Caco-2 (cell line): Measurements from ENCODE around the gene RBKS. TPM values are rescaled to one million over a fixed set of nuclear protein-coding genes. Genes with fewer than 3 reads are reported as not detected.

Experiments
- BruUV-seq: library from RNA; stranded (reverse); fragments of 400-500 nt; replicated peaks from 2 replicates; lab custom pipeline; 2021; lab: Mats Ljungman, UMichigan
- CTCF ChIA-PET: fragments of 300-600 bp; sonication (Branson Sonifier 250); formaldehyde crosslinking; loops from one replicate; lab custom pipeline; 2022; ENCODE audit warnings: antibody characterized with exemption; lab: Charles Lee
- POLR2A ChIA-PET: fragments of 300-600 bp; sonication (Branson Sonifier 250); formaldehyde crosslinking; loops from one replicate; lab custom pipeline; 2022; ENCODE audit warnings: antibody characterized with exemption; lab: Charles Lee
- DNase-seq, 2 experiments: peaks; one replicate each; pipeline versions ENCODE4 v3.0.0 to v3.0.0-alpha.2; 2020 to 2022
- H3K27me3 ChIP-seq: replicated peaks from 2 replicates; pipeline ENCODE4 v1.6.0; 2011; ENCODE audit warnings: low read length; ENCODE audit not compliant: control insufficient read depth, insufficient read depth
- H3K36me3 ChIP-seq: 2 replicates; pipeline ENCODE4 v1.5.1; 2011; ENCODE audit warnings: low read length; ENCODE audit not compliant: control insufficient read depth, insufficient read depth
- H3K4me1 ChIP-seq: fragments of 250-450 bp; sonication (Bioruptor Pico); 2 replicates; pipeline ENCODE4 v1.5.1; 2020; ENCODE audit warnings: mild to moderate bottlenecking
- H3K4me3 ChIP-seq: 2 replicates; pipeline ENCODE4 v1.5.1; 2011; ENCODE audit warnings: low read depth, mild to moderate bottlenecking, control low read depth, low read length
- H3K9me3 ChIP-seq: fragments of 250-450 bp; sonication (Bioruptor Pico); 2 replicates; pipeline ENCODE4 v1.5.1; 2020; ENCODE audit warnings: mild to moderate bottlenecking, moderate library complexity
- H3K27ac Mint-ChIP-seq: one replicate; pipeline ENCODE4 v1.8.0; 2022; ENCODE audit warnings: mixed read lengths; ENCODE audit not compliant: unreplicated experiment
- H3K27me3 Mint-ChIP-seq: one replicate; pipeline ENCODE4 v1.8.0; 2022; ENCODE audit warnings: mixed read lengths; ENCODE audit not compliant: insufficient read depth, unreplicated experiment
- H3K36me3 Mint-ChIP-seq: one replicate; pipeline ENCODE4 v1.8.0; 2022; ENCODE audit warnings: mild to moderate bottlenecking, mixed read lengths; ENCODE audit not compliant: insufficient read depth, unreplicated experiment
- H3K4me1 Mint-ChIP-seq: one replicate; pipeline ENCODE4 v1.8.0; 2022; ENCODE audit warnings: low read depth, mixed read lengths; ENCODE audit not compliant: unreplicated experiment
- H3K4me3 Mint-ChIP-seq: one replicate; pipeline ENCODE4 v1.8.0; 2022; ENCODE audit warnings: mild to moderate bottlenecking, moderate library complexity, mixed read lengths; ENCODE audit not compliant: unreplicated experiment
- H3K9me3 Mint-ChIP-seq: one replicate; pipeline ENCODE4 v1.8.0; 2022; ENCODE audit warnings: mixed read lengths; ENCODE audit not compliant: unreplicated experiment
- intact Hi-C: fragments of 100-400 bp; cut with micrococcal nuclease; formaldehyde crosslinking; loops from one replicate; pipeline ENCODE4 v1.10.0; 2022; ENCODE audit not compliant: unreplicated experiment
- total RNA-seq: library from RNA; stranded (reverse); gene quantifications from 2 replicates; pipeline ENCODE4 v1.2.3, GENCODE V29; 2022
- TF ChIP-seq, protein P1 (sequence below), 2 experiments: fragments of 200-600 bp in 1 of 2; IDR thresholded peaks; 1 replicate in 1 of 2; 2 replicates in 1 of 2; pipeline versions ENCODE4 v1.5.1 to v1.8.0; 2011 to 2022; ENCODE audit warnings: antibody characterized with exemption in 1 of 2, control low read depth in 1 of 2, inconsistent platforms in 1 of 2, low read depth in 1 of 2, low read length in 1 of 2, mild to moderate bottlenecking in 1 of 2, moderate library complexity in 1 of 2; ENCODE audit not compliant: insufficient read depth in 1 of 2, severe bottlenecking in 1 of 2, unreplicated experiment in 1 of 2

The RBKS gene
- total RNA-seq, 1 experiment from 2014 or later = 7.4 TPM

GRCh38 chr2:27891673-27892105 lies 1.5 kb upstream of the RBKS start:
- DNase-seq = no peak
- H3K27me3 ChIP-seq = no peaks in the 10 kb centered on the region
- Mint-ChIP-seq H3K4me1 (no peaks in the 10 kb centered on the region), H3K27ac (peak overlapping the region; percentile 99), H3K4me3 (peak overlapping the region; percentile 100), H3K27me3 (no peaks in the 10 kb centered on the region), H3K36me3 (peaks cover 29% of the 10 kb centered on the region), H3K9me3 (no peaks in the 10 kb centered on the region)
- intact Hi-C loops = loop anchor here (2.0 kb wide), 2 partner anchors 39 to 189 kb away; no protein-coding TSS in a partner anchor
- ChIA-PET POLR2A (no interaction called here), CTCF (no interaction called here)
- no peaks in the 10 kb centered on the region for H3K4me1 ChIP-seq
- BruUV-seq = no TSS peak
- H3K9me3 ChIP-seq = no peaks in the 10 kb centered on the region
- TF ChIP-seq, protein P1, sequence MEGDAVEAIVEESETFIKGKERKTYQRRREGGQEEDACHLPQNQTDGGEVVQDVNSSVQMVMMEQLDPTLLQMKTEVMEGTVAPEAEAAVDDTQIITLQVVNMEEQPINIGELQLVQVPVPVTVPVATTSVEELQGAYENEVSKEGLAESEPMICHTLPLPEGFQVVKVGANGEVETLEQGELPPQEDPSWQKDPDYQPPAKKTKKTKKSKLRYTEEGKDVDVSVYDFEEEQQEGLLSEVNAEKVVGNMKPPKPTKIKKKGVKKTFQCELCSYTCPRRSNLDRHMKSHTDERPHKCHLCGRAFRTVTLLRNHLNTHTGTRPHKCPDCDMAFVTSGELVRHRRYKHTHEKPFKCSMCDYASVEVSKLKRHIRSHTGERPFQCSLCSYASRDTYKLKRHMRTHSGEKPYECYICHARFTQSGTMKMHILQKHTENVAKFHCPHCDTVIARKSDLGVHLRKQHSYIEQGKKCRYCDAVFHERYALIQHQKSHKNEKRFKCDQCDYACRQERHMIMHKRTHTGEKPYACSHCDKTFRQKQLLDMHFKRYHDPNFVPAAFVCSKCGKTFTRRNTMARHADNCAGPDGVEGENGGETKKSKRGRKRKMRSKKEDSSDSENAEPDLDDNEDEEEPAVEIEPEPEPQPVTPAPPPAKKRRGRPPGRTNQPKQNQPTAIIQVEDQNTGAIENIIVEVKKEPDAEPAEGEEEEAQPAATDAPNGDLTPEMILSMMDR (IDR thresholded peaks at IDR 0.05; ENCODE audit: insufficient read depth in 1 of 2, low read depth in 1 of 2, low read length in 1 of 2, severe bottlenecking in 1 of 2, unreplicated experiment in 1 of 2) = no peak
- no peaks in the 10 kb centered on the region for H3K36me3 ChIP-seq
- peak overlapping the region; percentile 63 for H3K4me3 ChIP-seq

- POLR2A ChIA-PET = interaction anchor here (1.0 to 1.5 kb wide), 2 partner anchors 138 to 188 kb away, joined by 7 to 14 read pairs; no protein-coding TSS in a partner anchor
Observed at GRCh38 chr2:27890924-27891672, 911 bp upstream of the RBKS start.

DNA sequence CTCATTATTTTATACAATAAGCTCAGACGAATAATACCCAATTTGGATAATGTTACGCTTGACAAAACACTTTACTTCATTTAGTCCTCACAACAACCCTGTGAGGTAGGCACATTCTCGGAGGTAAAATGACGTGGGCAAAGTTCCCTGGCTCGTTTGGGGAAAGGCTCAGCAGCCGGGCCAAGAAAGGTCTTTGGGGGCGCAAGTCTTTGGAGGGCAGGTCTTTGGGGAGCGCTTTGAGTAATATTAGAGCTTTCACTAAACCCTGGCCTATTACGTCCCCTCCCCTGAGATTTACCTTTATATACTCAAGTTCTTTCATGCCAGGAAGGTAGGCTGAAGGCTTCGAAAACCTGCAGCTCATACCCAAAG lies 427 bp downstream of the RBKS start:
- DNase-seq = peak in 1 of 2 experiments; percentile 41
- peak overlapping the region; percentile 63 for H3K4me3 ChIP-seq
- Mint-ChIP-seq H3K4me1 (no peaks in the 10 kb centered on the region), H3K27me3 (no peaks in the 10 kb centered on the region), H3K9me3 (no peaks in the 10 kb centered on the region), H3K27ac (peak overlapping the region; percentile 99), H3K4me3 (peak overlapping the region; percentile 100), H3K36me3 (peaks cover 21% of the 10 kb centered on the region)
- no peaks in the 10 kb centered on the region for H3K4me1 ChIP-seq
- H3K36me3 ChIP-seq = no peaks in the 10 kb centered on the region
- CTCF ChIA-PET = interaction anchor here (0.6 to 1.4 kb wide), 3 partner anchors 32 to 461 kb away, joined by 3 read pairs; partner anchors contain the start of gene NRBP1
- TSS peak; percentile 56 for BruUV-seq
- no peaks in the 10 kb centered on the region for H3K27me3 ChIP-seq
- POLR2A ChIA-PET = interaction anchor here (0.6 to 1.5 kb wide), 7 partner anchors 11 to 380 kb away, joined by 3 to 14 read pairs (median 6); no protein-coding TSS in a partner anchor
- TF ChIP-seq, protein P1 (IDR thresholded peaks at IDR 0.05; ENCODE audit: insufficient read depth in 1 of 2, low read depth in 1 of 2, low read length in 1 of 2, severe bottlenecking in 1 of 2, unreplicated experiment in 1 of 2) = peak in 1 of 2 experiments; percentile 1
- no peaks in the 10 kb centered on the region for H3K9me3 ChIP-seq
- intact Hi-C loops = loop anchor here (1.0 to 10.0 kb wide), 6 partner anchors 41 to 501 kb away; no protein-coding TSS in a partner anchor

More at GRCh38 chr2:27890924-27891672, 911 bp upstream of the RBKS start:
- Mint-ChIP-seq H3K36me3 (peaks cover 29% of the 10 kb centered on the region), H3K27ac (peak overlapping the region; percentile 99), H3K4me3 (peak overlapping the region; percentile 100), H3K9me3 (no peaks in the 10 kb centered on the region), H3K27me3 (no peaks in the 10 kb centered on the region), H3K4me1 (no peaks in the 10 kb centered on the region)
- CTCF ChIA-PET = interaction anchor here (1.4 kb wide), 1 partner anchor 168 kb away, joined by 3 read pairs; no protein-coding TSS in a partner anchor
- DNase-seq = peak; percentile 80 to 81
- Histone ChIP-seq H3K9me3 (no peaks in the 10 kb centered on the region), H3K27me3 (no peaks in the 10 kb centered on the region), H3K36me3 (no peaks in the 10 kb centered on the region), H3K4me1 (no peaks in the 10 kb centered on the region), H3K4me3 (peak overlapping the region; percentile 63)
- TF ChIP-seq, protein P1 (IDR thresholded peaks at IDR 0.05; ENCODE audit: insufficient read depth in 1 of 2, low read depth in 1 of 2, low read length in 1 of 2, severe bottlenecking in 1 of 2, unreplicated experiment in 1 of 2) = no peak
- TSS peak; percentile 72 for BruUV-seq
- intact Hi-C loops = loop anchor here (1.0 to 2.0 kb wide), 5 partner anchors 40 to 499 kb away; no protein-coding TSS in a partner anchor
